KBM-7 (cell line): Measurements from ENCODE around the gene PIGR.

ENCODE experiments used
- DNase-seq: peaks from one replicate; pipeline ENCODE4 v3.0.0-alpha.2; 2015
- in situ Hi-C: fragments of 300-500 bp; cut with MboI; formaldehyde crosslinking; loops from 2 replicates; pipeline ENCODE4 v1.14.3; 2020; ENCODE audit warnings: low sequenced_read_pairs, low pct_unique_long_range_greater_than_20kb, mixed read lengths

PIGR gene

GRCh38 chr1:206899717-206900116 is 46.5 kb downstream of the PIGR start:
- in situ Hi-C loops, result loop anchor here (25.0 kb wide), 1 partner anchor 162 kb away; no protein-coding TSS in a partner anchor
- no peak for DNase-seq

GRCh38 chr1:206898915-206899431 is 47.3 kb downstream of the PIGR start:
- in situ Hi-C loops, result no loop called here
- DNase-seq, result no peak

GRCh38 chr1:206898089-206898914 is 48.0 kb downstream of the PIGR start:
- no peak for DNase-seq
- in situ Hi-C loops, result no loop called here

GRCh38 chr1:206897175-206897574 is 49.1 kb downstream of the PIGR start, which contains the start of gene IL24:
Gene IL24, plus strand, starts transcription at chr1:206897443. Its CDS starts 390 bp downstream, at chr1:206897833.
- no peak for DNase-seq
- in situ Hi-C loops, result no loop called here

- in situ Hi-C loops, result no loop called here
Observed at GRCh38 chr1:206896261-206896660, 50.0 kb downstream of the PIGR start.

GRCh38 chr1:206895837-206896242 is 50.4 kb downstream of the PIGR start:
- in situ Hi-C loops, result no loop called here
- no peak for DNase-seq

More at GRCh38 chr1:206896261-206896660, 50.0 kb downstream of the PIGR start:
- DNase-seq, result no peak

- in situ Hi-C loops, result no loop called here
- no peak for DNase-seq
Observed at GRCh38 chr1:206895325-206895724, 50.9 kb downstream of the PIGR start.

GRCh38 chr1:206893380-206893779 is 52.9 kb downstream of the PIGR start:
- in situ Hi-C loops, result no loop called here

GRCh38 chr1:206892351-206892984 is 53.8 kb downstream of the PIGR start:
- in situ Hi-C loops, result no loop called here
- no peak for DNase-seq

More at GRCh38 chr1:206893380-206893779, 52.9 kb downstream of the PIGR start:
- no peak for DNase-seq

- in situ Hi-C loops, result no loop called here
- DNase-seq, result no peak
Observed at GRCh38 chr1:206891412-206891811, 54.9 kb downstream of the PIGR start.

- in situ Hi-C loops, result no loop called here
- DNase-seq, result peak; percentile 16
Observed at GRCh38 chr1:206890125-206891060, 55.9 kb downstream of the PIGR start.

GRCh38 chr1:206887701-206888100 is 58.6 kb downstream of the PIGR start:
- in situ Hi-C loops, result no loop called here
- DNase-seq, result no peak

- in situ Hi-C loops, result no loop called here
- DNase-seq, result no peak
Observed at GRCh38 chr1:206886831-206887230, 59.4 kb downstream of the PIGR start.

GRCh38 chr1:206885341-206886060 is 60.8 kb downstream of the PIGR start:
- no peak for DNase-seq
- in situ Hi-C loops, result no loop called here

- in situ Hi-C loops, result no loop called here
- DNase-seq, result no peak
Observed at GRCh38 chr1:206883876-206884275, 62.4 kb downstream of the PIGR start.

GRCh38 chr1:206883160-206883559 is 63.1 kb downstream of the PIGR start:
- in situ Hi-C loops, result no loop called here
- no peak for DNase-seq

GRCh38 chr1:206882555-206882954 is 63.7 kb downstream of the PIGR start:
- in situ Hi-C loops, result no loop called here
- DNase-seq, result no peak

GRCh38 chr1:206880314-206880713 is 66.0 kb downstream of the PIGR start:
- DNase-seq, result no peak
- in situ Hi-C loops, result no loop called here
